ENCODE data around the gene SYT1. TPM values are rescaled to one million over a fixed set of nuclear protein-coding genes. Genes with fewer than 3 reads are reported as not detected.

SYT1 gene
- total RNA-seq, 1 donor from 2014 or later: not detected

GRCh38 chr12:79487386-79488110, 623.0 kb downstream of the SYT1 start:
- intact Hi-C loops (cut with micrococcal nuclease): no loop called here
